PFSK-1 (cell line): ENCODE results near the gene ESPN.

Source experiments
- FOXP2 ChIP-seq: optimal IDR thresholded peaks from 2 replicates; pipeline ENCODE3; 2011; ENCODE audit warnings: borderline replicate concordance, control low read depth, inconsistent platforms; ENCODE audit not compliant: insufficient read depth; ENCODE audit errors: extremely low read length, extremely low read depth
- POLR2AphosphoS5 ChIP-seq: IDR thresholded peaks from 2 replicates; pipeline ENCODE4 v1.6.1; 2012; ENCODE audit warnings: low read depth, mild to moderate bottlenecking, control low read depth, low read length, moderate library complexity
- REST ChIP-seq, 2 experiments: IDR thresholded peaks; 2 replicates each; pipeline versions ENCODE4 v1.6.1 to v1.8.0; 2011 to 2012; ENCODE audit warnings: low read depth in 2 of 2, low read length in 2 of 2, control low read depth in 1 of 2, inconsistent platforms in 1 of 2, mild to moderate bottlenecking in 1 of 2, moderate library complexity in 1 of 2; ENCODE audit not compliant: insufficient read depth in 1 of 2
- SIN3A ChIP-seq: IDR thresholded peaks from 2 replicates; pipeline ENCODE4 v1.6.1; 2012; ENCODE audit warnings: mild to moderate bottlenecking, low read length, moderate library complexity, borderline replicate concordance; ENCODE audit not compliant: insufficient read depth
- TAF1 ChIP-seq: IDR thresholded peaks from 2 replicates; pipeline ENCODE4 v1.6.1; 2012; ENCODE audit warnings: low read length, control low read depth, borderline replicate concordance; ENCODE audit not compliant: insufficient read depth

The ESPN gene

GRCh38 chr1:6464915-6465314 is 40.3 kb downstream of the ESPN start:
- TF ChIP-seq FOXP2 (no peak), POLR2AphosphoS5 (no peak)

- TF ChIP-seq POLR2AphosphoS5 = no peak
- TF ChIP-seq SIN3A = no peak
- TF ChIP-seq TAF1 = no peak
- no peak for TF ChIP-seq REST (IDR thresholded peaks at IDR 0.05; ENCODE audit: insufficient read depth in 1 of 2, low read depth in 2 of 2, low read length in 2 of 2)
- no peak for TF ChIP-seq FOXP2
These were observed 41.0 kb downstream of the ESPN start for GRCh38 chr1:6465461-6466005.

- TF ChIP-seq POLR2AphosphoS5 = no peak
- TF ChIP-seq REST (IDR thresholded peaks at IDR 0.05; ENCODE audit: insufficient read depth in 1 of 2, low read depth in 2 of 2, low read length in 2 of 2) = no peak
- no peak for TF ChIP-seq TAF1
- no peak for TF ChIP-seq FOXP2
- TF ChIP-seq SIN3A = no peak
These were observed 41.4 kb downstream of the ESPN start, which contains the start of gene TNFRSF25 for GRCh38 chr1:6466023-6466422. Gene TNFRSF25 (minus strand): TSS chr1:6466173. CDS start chr1:6466107, 66 bp downstream.

GRCh38 chr1:6466751-6467150 is 42.2 kb downstream of the ESPN start:
- TF ChIP-seq FOXP2 (no peak), SIN3A (no peak), POLR2AphosphoS5 (no peak), REST (IDR thresholded peaks at IDR 0.05; ENCODE audit: insufficient read depth in 1 of 2, low read depth in 2 of 2, low read length in 2 of 2) (no peak), TAF1 (no peak)

GRCh38 chr1:6467224-6467623 is 42.6 kb downstream of the ESPN start:
- TF ChIP-seq REST (IDR thresholded peaks at IDR 0.05; ENCODE audit: insufficient read depth in 1 of 2, low read depth in 2 of 2, low read length in 2 of 2) (no peak), FOXP2 (no peak), TAF1 (no peak), POLR2AphosphoS5 (no peak), SIN3A (no peak)
